NCI-H1105 (cell line): ENCODE measurements around the gene RECQL.
"Not testable (repeated sequence)": the region's sequence is repeated elsewhere in the genome, so short reads cannot be mapped to it uniquely, and the experiment has no call there.

Source experiments
- DNase-seq: peaks from one replicate; lab custom pipeline; 2025; lab: John Stamatoyannopoulos, UW

Gene RECQL

GRCh38 chr12:21419009-21419699 is 82.3 kb downstream of the RECQL start:
- DNase-seq, result not testable (repeated sequence)
